Endothelial cell of umbilical vein (primary cell): ENCODE measurements around the gene CEP85.

Source experiments
- CTCF ChIP-seq, 2 donors: IDR thresholded peaks; 1 replicate in 1 of 2; 2 replicates in 1 of 2; pipeline ENCODE4 v1.5.1; 2011; ENCODE audit warnings: low read length in 2 of 2, mild to moderate bottlenecking in 2 of 2, moderate library complexity in 2 of 2, control low read depth in 1 of 2, inconsistent platforms in 1 of 2, low read depth in 1 of 2; ENCODE audit not compliant: insufficient read depth in 1 of 2; ENCODE audit errors: extremely low read depth in 1 of 2
- EZH2 ChIP-seq: IDR thresholded peaks from 2 replicates; pipeline ENCODE4 v1.6.1; 2012; ENCODE audit warnings: borderline replicate concordance, low read depth, mild to moderate bottlenecking, moderate library complexity, low read length, inconsistent platforms; ENCODE audit not compliant: severe bottlenecking
- JUN ChIP-seq: IDR thresholded peaks from 2 replicates; pipeline ENCODE4 v1.6.1; 2011; ENCODE audit warnings: borderline replicate concordance, low read depth; ENCODE audit not compliant: insufficient read length, insufficient read depth
- POLR2A ChIP-seq: IDR thresholded peaks from 2 replicates; pipeline ENCODE4 v1.6.1; 2012; ENCODE audit warnings: low read depth, mild to moderate bottlenecking, control low read depth, low read length
- POLR2AphosphoS5 ChIP-seq: IDR thresholded peaks from 2 replicates; pipeline ENCODE4 v1.6.1; 2012; ENCODE audit warnings: low read depth, mild to moderate bottlenecking, control low read depth, low read length, moderate library complexity; ENCODE audit not compliant: insufficient read depth

- no peak for TF ChIP-seq CTCF (IDR thresholded peaks at IDR 0.05; ENCODE audit: extremely low read depth in 1 of 2, insufficient read depth in 1 of 2, low read depth in 1 of 2, low read length in 2 of 2)
- TF ChIP-seq POLR2A = no peak
- TF ChIP-seq POLR2AphosphoS5 = no peak
- no peak for TF ChIP-seq JUN
- no peak for TF ChIP-seq EZH2
Observed at GRCh38 chr1:26213335-26213905, 20.6 kb upstream of the CEP85 start.
